K562 (cell line): Measurements from ENCODE around the gene HEPACAM2. TPM values are rescaled to one million over a fixed set of nuclear protein-coding genes. Genes with fewer than 3 reads are reported as not detected.

ENCODE experiments used
- ATAC-seq: fragments of 200-7000 bp; cut with Tn5 transposase; 3 replicates; pipeline ENCODE4 v1.9.1; 2020; ENCODE audit warnings: moderate library complexity
- BruUV-seq: library from RNA; stranded (reverse); fragments of 400-500 nt; replicated peaks from 2 replicates; lab custom pipeline; 2021; lab: Mats Ljungman, UMichigan
- CTCF ChIA-PET: fragments of 300-600 bp; formaldehyde crosslinking; extraction: SDS; loops from one replicate; lab custom pipeline; 2021; ENCODE audit warnings: low intra/inter-chr PET ratio; lab: Yijun Ruan, JAX
- POLR2A ChIA-PET: fragments of 300-600, 350-650 bp; sonication (Branson Sonifier 250); formaldehyde crosslinking; extraction: SDS; loops from one replicate; lab custom pipeline; 2021; ENCODE audit warnings: antibody characterized with exemption, inconsistent platforms; lab: Yijun Ruan, JAX
- DNase-seq, 4 experiments: peaks; one replicate each; pipeline versions ENCODE4 v3.0.0 to v3.0.0-alpha.2; 2011 to 2018; ENCODE audit warnings: low spot score in 3 of 4, mixed read lengths in 3 of 4; ENCODE audit errors: extremely low read depth in 1 of 4
- FAIRE-seq: peaks from 2 replicates; lab custom pipeline; 2011; peaks lifted over from hg19 to GRCh38; lab: Jason Lieb, UNC
- H2AFZ ChIP-seq: 2 replicates; pipeline ENCODE4 v1.6.0; 2011; ENCODE audit warnings: low read depth, low read length, control low read depth, inconsistent platforms
- H3K27ac ChIP-seq: fragments of 200-600 bp; 3 replicates; pipeline ENCODE4 v1.8.0; 2011; ENCODE audit warnings: low read depth, mild to moderate bottlenecking, control low read depth, inconsistent platforms, low read length, moderate library complexity, mixed read lengths; ENCODE audit errors: extremely low read depth
- H3K27me3 ChIP-seq, 2 experiments: fragments of 300-600 bp in 1 of 2; 2 replicates in 1 of 2; 3 replicates in 1 of 2; pipeline versions ENCODE4 v1.6.0 to v1.8.0; 2011; ENCODE audit warnings: inconsistent platforms in 2 of 2, low read length in 2 of 2, mild to moderate bottlenecking in 1 of 2, mixed read lengths in 1 of 2, moderate library complexity in 1 of 2; ENCODE audit not compliant: control insufficient read depth in 2 of 2, insufficient read depth in 2 of 2
- H3K36me3 ChIP-seq: fragments of 300-600 bp; 3 replicates; pipeline ENCODE4 v1.8.0; 2011; ENCODE audit warnings: mild to moderate bottlenecking, low read length, inconsistent platforms; ENCODE audit not compliant: control insufficient read depth, insufficient read depth
- H3K4me1 ChIP-seq, 2 experiments: fragments of 200-600 bp in 1 of 2; replicated peaks in 1 of 2; 2 replicates in 1 of 2; 3 replicates in 1 of 2; pipeline versions ENCODE4 v1.5.1 to v1.8.0; 2011; ENCODE audit warnings: inconsistent platforms in 2 of 2, low read length in 2 of 2, mild to moderate bottlenecking in 1 of 2, mixed read lengths in 1 of 2, moderate library complexity in 1 of 2; ENCODE audit not compliant: control insufficient read depth in 2 of 2, insufficient read depth in 2 of 2
- H3K4me2 ChIP-seq: 2 replicates; pipeline ENCODE4 v1.6.1; 2011; ENCODE audit warnings: low read length, control low read depth, inconsistent platforms, mixed read lengths; ENCODE audit not compliant: insufficient read depth
- H3K4me3 ChIP-seq: fragments of 200-600 bp; sonication (generic), shearing (Covaris generic); 2 replicates; pipeline ENCODE4 v1.5.1; 2016; ENCODE audit warnings: control low read depth, inconsistent platforms
- H3K79me2 ChIP-seq: fragments of 200-600 bp; 3 replicates; pipeline ENCODE4 v1.8.0; 2011; ENCODE audit warnings: low read length, inconsistent platforms; ENCODE audit not compliant: control insufficient read depth, insufficient read depth
- H3K9ac ChIP-seq, 2 experiments: 2 replicates each; pipeline versions ENCODE4 v1.6.0 to v1.6.1; 2011; ENCODE audit warnings: low read depth in 2 of 2, low read length in 2 of 2, control low read depth in 1 of 2, inconsistent platforms in 1 of 2, mild to moderate bottlenecking in 1 of 2, mixed read lengths in 1 of 2; ENCODE audit not compliant: insufficient read depth in 1 of 2
- H3K9me1 ChIP-seq: one replicate; pipeline ENCODE4 v1.6.0; 2011; ENCODE audit warnings: inconsistent platforms, mild to moderate bottlenecking, low read length, moderate library complexity; ENCODE audit not compliant: control insufficient read depth, insufficient read depth
- H3K9me3 ChIP-seq: replicated peaks from 2 replicates; pipeline ENCODE4 v1.5.1; 2011; ENCODE audit warnings: low read depth, low read length, inconsistent platforms; ENCODE audit not compliant: control insufficient read depth, insufficient read depth
- H4K20me1 ChIP-seq: replicated peaks from 2 replicates; pipeline ENCODE4 v1.6.1; 2011; ENCODE audit warnings: low read length, inconsistent platforms, mixed read lengths; ENCODE audit not compliant: control insufficient read depth, insufficient read depth
- BRF1 ChIP-seq: IDR thresholded peaks from 3 replicates; pipeline ENCODE4 v1.6.1; 2011; ENCODE audit warnings: borderline replicate concordance, mild to moderate bottlenecking; ENCODE audit not compliant: insufficient read length; ENCODE audit errors: extremely low read depth
- FOXJ3 ChIP-seq: sonication (generic); formaldehyde crosslinking; IDR thresholded peaks from 2 replicates; pipeline ENCODE4 v1.4.0; 2020; ENCODE audit warnings: mild to moderate bottlenecking, missing genetic modification reagents
- FOXM1 ChIP-seq, 2 experiments: fragments of 450-650 bp in 1 of 2; sonication (generic) in 1 of 2; formaldehyde crosslinking in 1 of 2; IDR thresholded peaks; 2 replicates each; pipeline versions ENCODE4 v1.6.1 to v1.9.0; 2017 to 2022; ENCODE audit warnings: low read depth in 2 of 2, mild to moderate bottlenecking in 2 of 2, missing genetic modification reagents in 1 of 2, moderate library complexity in 1 of 2
- HNRNPUL1 ChIP-seq: fragments of 200-400 bp; formaldehyde crosslinking; IDR thresholded peaks from 2 replicates; pipeline ENCODE4 v1.6.1; 2017; ENCODE audit warnings: low read length
- SRSF3 ChIP-seq: fragments of 200-400 bp; formaldehyde crosslinking; IDR thresholded peaks from 2 replicates; pipeline ENCODE4 v1.6.1; 2016; ENCODE audit warnings: mild to moderate bottlenecking, low read length, moderate library complexity; ENCODE audit not compliant: insufficient read depth
- STAT6 ChIP-seq: sonication (generic); formaldehyde crosslinking; IDR thresholded peaks from 2 replicates; pipeline ENCODE4 v1.8.1; 2023; ENCODE audit warnings: mild to moderate bottlenecking, missing genetic modification reagents
- TGIF2 ChIP-seq: sonication (generic); formaldehyde crosslinking; IDR thresholded peaks from 2 replicates; pipeline ENCODE4 v1.8.1; 2022; ENCODE audit warnings: mild to moderate bottlenecking, missing genetic modification reagents, moderate library complexity
- WGBS: fragments of 100-300 bp; shearing (Covaris generic); methylation state at CpG from one replicate; pipeline ENCODE4 v1.1.6; 2016; ENCODE audit warnings: low coverage, mixed read lengths; ENCODE audit not compliant: insufficient coverage; ENCODE audit errors: missing lambda C conversion rate; 5-methylcytosine and 5-hydroxymethylcytosine counted together
- in situ Hi-C: fragments of 300-500 bp; cut with MboI; formaldehyde crosslinking; loops from 4 replicates; pipeline ENCODE4 v1.15.0; 2018; ENCODE audit warnings: inconsistent platforms, mixed read lengths
- intact Hi-C: fragments of 100-400 bp; cut with micrococcal nuclease; formaldehyde crosslinking; loops from 2 replicates; pipeline ENCODE4 v1.14.2; 2022
- polyA plus RNA-seq, 8 experiments: library from polyadenylated mRNA; depleted of rRNA in 4 of 8; stranded (reverse) in 5 of 8; unstranded in 3 of 8; fragments of >200 nt; fragmentation: Nextera tagmentation in 2 of 8; fragmentation: Illumina TruSeq in 1 of 8; extraction: Ambion mirVana in 2 of 8; extraction: Trizol in 1 of 8; gene quantifications; 2 replicates each; pipeline versions ENCODE4 v1.2.1 to v1.2.3, GENCODE V29; 2011 to 2014; ENCODE audit warnings: inconsistent platforms in 1 of 8, missing spikeins in 1 of 8
- total RNA-seq, 7 experiments: library from RNA; depleted of rRNA in 6 of 7; stranded (reverse); fragments of >200 nt in 6 of 7; fragmentation: Illumina TruSeq in 2 of 7; extraction: Trizol in 2 of 7; gene quantifications; 2 replicates each; pipeline versions ENCODE4 v1.2.1 to v1.2.3, GENCODE V29; 2011 to 2021; ENCODE audit warnings: low replicate concordance in 1 of 7
- TF ChIP-seq, protein P1 (sequence below): fragments of 450-650 bp; IDR thresholded peaks from 2 replicates; pipeline ENCODE4 v1.6.1; 2016; ENCODE audit warnings: antibody characterized with exemption

HEPACAM2 gene
- total and polyA plus RNA-seq, 9 of the 15 experiments (the other 6 are each of a cell fraction or from before 2014, with no cell fraction given): 2.0 to 6.5 (median 3.9) TPM

DNA sequence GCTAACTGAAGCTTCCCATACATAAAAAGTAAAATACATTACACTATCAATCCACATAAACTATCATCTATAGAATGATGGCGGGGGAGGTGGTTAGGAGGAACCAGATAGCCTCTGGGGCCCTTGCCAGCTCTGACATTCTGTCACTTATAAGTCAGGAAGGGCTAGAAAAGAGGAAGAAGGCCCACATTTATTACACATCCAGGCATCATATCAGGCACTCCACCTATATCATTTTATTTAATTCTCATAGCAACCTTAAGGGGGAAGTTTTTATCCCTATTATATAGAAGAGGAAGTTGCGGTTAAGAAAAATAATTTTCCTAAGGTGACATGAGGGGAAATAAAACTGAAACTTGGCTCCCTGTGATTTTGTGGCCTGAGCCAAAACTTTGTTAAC is 29.9 kb downstream of the HEPACAM2 start:
- ATAC-seq: peak; percentile 31; the same call in 1 of the 3 replicates
- H3K27me3 ChIP-seq: no peaks in the 10 kb centered on the region
- H3K9me3 ChIP-seq: no peaks in the 10 kb centered on the region
- no peak for FAIRE-seq
- H3K9ac ChIP-seq: no peak overlapping the region
- no TSS peak for BruUV-seq
- whole genome bisulfite sequencing: 0% methylated on average over 2 of the region's 2 CpGs
- in situ Hi-C loops (no loop called here), intact Hi-C loops (no loop called here)
- no peaks in the 10 kb centered on the region for H3K9me1 ChIP-seq
- no peak for DNase-seq
- ChIA-PET CTCF (no interaction called here), POLR2A (interaction anchor here (1.0 kb wide), 1 partner anchor 14 kb away, joined by 3 read pairs; no protein-coding TSS in a partner anchor)
- no peak overlapping the region for H2AFZ ChIP-seq
- no peaks in the 10 kb centered on the region for H3K36me3 ChIP-seq
- H3K4me3 ChIP-seq: no peak overlapping the region
- no peak for TF ChIP-seq FOXJ3 (CRISPR knock-in tag)
- TF ChIP-seq FOXM1 (IDR thresholded peaks at IDR 0.05; ENCODE audit: low read depth): no peak
- TF ChIP-seq FOXM1 (CRISPR knock-in tag; IDR thresholded peaks at IDR 0.05; ENCODE audit: low read depth): no peak
- no peak for TF ChIP-seq BRF1
- no peak for TF ChIP-seq STAT6 (CRISPR knock-in tag)
- no peak for TF ChIP-seq SRSF3
- TF ChIP-seq, protein P1, sequence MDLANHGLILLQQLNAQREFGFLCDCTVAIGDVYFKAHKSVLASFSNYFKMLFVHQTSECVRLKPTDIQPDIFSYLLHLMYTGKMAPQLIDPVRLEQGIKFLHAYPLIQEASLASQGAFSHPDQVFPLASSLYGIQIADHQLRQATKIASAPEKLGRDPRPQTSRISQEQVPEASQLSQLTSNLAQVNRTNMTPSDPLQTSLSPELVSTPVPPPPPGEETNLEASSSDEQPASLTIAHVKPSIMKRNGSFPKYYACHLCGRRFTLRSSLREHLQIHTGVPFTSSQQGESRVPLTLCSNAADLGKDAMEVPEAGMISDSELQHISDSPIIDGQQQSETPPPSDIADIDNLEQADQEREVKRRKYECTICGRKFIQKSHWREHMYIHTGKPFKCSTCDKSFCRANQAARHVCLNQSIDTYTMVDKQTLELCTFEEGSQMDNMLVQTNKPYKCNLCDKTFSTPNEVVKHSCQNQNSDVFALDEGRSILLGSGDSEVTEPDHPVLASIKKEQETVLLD: no peak
- no peak for TF ChIP-seq HNRNPUL1
- no peak for TF ChIP-seq TGIF2 (CRISPR knock-in tag)
- H3K4me2 ChIP-seq: no peak overlapping the region
- no peak overlapping the region for H3K27ac ChIP-seq
- H3K4me1 ChIP-seq: no peaks in the 10 kb centered on the region
- no peaks in the 10 kb centered on the region for H4K20me1 ChIP-seq
- no peaks in the 10 kb centered on the region for H3K79me2 ChIP-seq
